Nephron (organoid): ENCODE data around the gene L3MBTL4.

Source experiments
- H3K27ac Mint-ChIP-seq, 3 experiments: 2 replicates each; pipeline ENCODE4 v1.8.0; 2020; ENCODE audit warnings: mixed read lengths in 3 of 3, mild to moderate bottlenecking in 2 of 3, moderate library complexity in 1 of 3
- H3K27me3 Mint-ChIP-seq: 2 replicates; pipeline ENCODE4 v1.8.0; 2021; ENCODE audit warnings: low read depth, mild to moderate bottlenecking, moderate library complexity, mixed read lengths
- H3K36me3 Mint-ChIP-seq: 2 replicates; pipeline ENCODE4 v1.8.0; 2020; ENCODE audit warnings: low read depth, mixed read lengths
- H3K4me1 Mint-ChIP-seq: 2 replicates; pipeline ENCODE4 v1.8.0; 2020; ENCODE audit warnings: mixed read lengths
- H3K4me3 Mint-ChIP-seq, 3 experiments: 2 replicates each; pipeline ENCODE4 v1.8.0; 2020; ENCODE audit warnings: mild to moderate bottlenecking in 3 of 3, mixed read lengths in 3 of 3, moderate library complexity in 2 of 3
- H3K9me3 Mint-ChIP-seq: 2 replicates; pipeline ENCODE4 v1.8.0; 2020; ENCODE audit warnings: mixed read lengths
- CTCF ChIP-seq, 3 experiments: fragments of 200-600 bp; sonication (generic); IDR thresholded peaks; one replicate each; pipeline ENCODE4 v1.5.0; 2021; ENCODE audit warnings: antibody characterized with exemption in 3 of 3; ENCODE audit not compliant: unreplicated experiment in 3 of 3

Gene L3MBTL4

GRCh38 chr18:6170604-6171003 lies 244.1 kb downstream of the L3MBTL4 start:
- H3K4me3 Mint-ChIP-seq: no peak overlapping the region
- H3K27ac Mint-ChIP-seq: no peak overlapping the region
- H3K36me3 Mint-ChIP-seq: no peaks in the 10 kb centered on the region
- H3K4me1 Mint-ChIP-seq: no peaks in the 10 kb centered on the region
- TF ChIP-seq CTCF (IDR thresholded peaks at IDR 0.05; ENCODE audit: unreplicated experiment in 3 of 3): no peak
- peaks cover 8% of the 10 kb centered on the region for H3K9me3 Mint-ChIP-seq
- peaks cover 5% of the 10 kb centered on the region for H3K27me3 Mint-ChIP-seq

- Mint-ChIP-seq H3K27ac (no peak overlapping the region), H3K36me3 (no peaks in the 10 kb centered on the region), H3K9me3 (peaks cover 24% of the 10 kb centered on the region), H3K4me1 (no peaks in the 10 kb centered on the region), H3K4me3 (no peak overlapping the region), H3K27me3 (peaks cover 2% of the 10 kb centered on the region)
- TF ChIP-seq CTCF (IDR thresholded peaks at IDR 0.05; ENCODE audit: unreplicated experiment in 3 of 3): no peak
These were observed 253.2 kb downstream of the L3MBTL4 start for GRCh38 chr18:6161549-6161948.

GRCh38 chr18:6159426-6159825 lies 255.3 kb downstream of the L3MBTL4 start:
- peaks cover 12% of the 10 kb centered on the region for H3K9me3 Mint-ChIP-seq
- H3K4me1 Mint-ChIP-seq: no peaks in the 10 kb centered on the region
- no peak overlapping the region for H3K27ac Mint-ChIP-seq
- TF ChIP-seq CTCF (IDR thresholded peaks at IDR 0.05; ENCODE audit: unreplicated experiment in 3 of 3): no peak
- H3K36me3 Mint-ChIP-seq: no peaks in the 10 kb centered on the region
- no peak overlapping the region for H3K4me3 Mint-ChIP-seq
- H3K27me3 Mint-ChIP-seq: no peaks in the 10 kb centered on the region

GRCh38 chr18:6158958-6159357 lies 255.8 kb downstream of the L3MBTL4 start:
- no peak for TF ChIP-seq CTCF (IDR thresholded peaks at IDR 0.05; ENCODE audit: unreplicated experiment in 3 of 3)
- Mint-ChIP-seq H3K27ac (no peak overlapping the region), H3K9me3 (peaks cover 9% of the 10 kb centered on the region), H3K36me3 (no peaks in the 10 kb centered on the region), H3K27me3 (no peaks in the 10 kb centered on the region), H3K4me3 (no peak overlapping the region), H3K4me1 (no peaks in the 10 kb centered on the region)

GRCh38 chr18:6156446-6156845 lies 258.3 kb downstream of the L3MBTL4 start:
- H3K4me3 Mint-ChIP-seq: no peak overlapping the region
- no peak for TF ChIP-seq CTCF (IDR thresholded peaks at IDR 0.05; ENCODE audit: unreplicated experiment in 3 of 3)
- peaks cover 10% of the 10 kb centered on the region for H3K9me3 Mint-ChIP-seq
- no peaks in the 10 kb centered on the region for H3K36me3 Mint-ChIP-seq
- H3K27ac Mint-ChIP-seq: no peak overlapping the region
- no peaks in the 10 kb centered on the region for H3K27me3 Mint-ChIP-seq
- no peaks in the 10 kb centered on the region for H3K4me1 Mint-ChIP-seq

- Mint-ChIP-seq H3K27me3 (no peaks in the 10 kb centered on the region), H3K36me3 (no peaks in the 10 kb centered on the region), H3K27ac (no peak overlapping the region), H3K4me3 (no peak overlapping the region), H3K4me1 (no peaks in the 10 kb centered on the region), H3K9me3 (peaks cover 10% of the 10 kb centered on the region)
- no peak for TF ChIP-seq CTCF (IDR thresholded peaks at IDR 0.05; ENCODE audit: unreplicated experiment in 3 of 3)
These were observed 259.0 kb downstream of the L3MBTL4 start for GRCh38 chr18:6155707-6156106.
